Endodermal cell (in vitro differentiated cells): ENCODE results near the gene CHIT1. TPM values are rescaled to one million over a fixed set of nuclear protein-coding genes. Genes with fewer than 3 reads are reported as not detected.
A peak's percentile ranks its signal among the peaks of the same experiment; 100 is the strongest.

Experiments
- DNase-seq: peaks from one replicate; pipeline ENCODE4 v3.0.0-alpha.2; 2017
- H3K27ac ChIP-seq: 2 replicates; pipeline ENCODE4 v1.5.1; 2013; ENCODE audit warnings: mild to moderate bottlenecking, low read depth, low read length, moderate library complexity
- H3K27me3 ChIP-seq: 2 replicates; pipeline ENCODE4 v1.6.1; 2013; ENCODE audit warnings: mild to moderate bottlenecking, low read length, moderate library complexity; ENCODE audit not compliant: insufficient read depth, control insufficient read depth, poor library complexity, severe bottlenecking
- H3K36me3 ChIP-seq: 2 replicates; pipeline ENCODE4 v1.7.0; 2013; ENCODE audit warnings: mild to moderate bottlenecking, low read length, moderate library complexity; ENCODE audit not compliant: control insufficient read depth, insufficient read depth
- H3K4me1 ChIP-seq: one replicate; pipeline ENCODE4 v1.7.0; 2013; ENCODE audit warnings: low read length; ENCODE audit not compliant: control insufficient read depth, insufficient read depth
- H3K4me3 ChIP-seq: 2 replicates; pipeline ENCODE4 v1.5.1; 2013; ENCODE audit warnings: mild to moderate bottlenecking, low read length, moderate library complexity
- H3K9ac ChIP-seq: 2 replicates; pipeline ENCODE4 v1.6.1; 2013; ENCODE audit warnings: mild to moderate bottlenecking, low read length, moderate library complexity; ENCODE audit not compliant: poor library complexity, severe bottlenecking; ENCODE audit errors: extremely low read depth
- H3K9me3 ChIP-seq: 2 replicates; pipeline ENCODE4 v1.6.1; 2013; ENCODE audit warnings: mild to moderate bottlenecking, low read length, moderate library complexity; ENCODE audit not compliant: control insufficient read depth
- H3K27ac Mint-ChIP-seq: 2 replicates; pipeline ENCODE4 v1.8.0; 2020; ENCODE audit warnings: mixed read lengths
- H3K27me3 Mint-ChIP-seq: 2 replicates; pipeline ENCODE4 v1.8.0; 2021; ENCODE audit warnings: mild to moderate bottlenecking, mixed read lengths; ENCODE audit not compliant: insufficient read depth
- H3K36me3 Mint-ChIP-seq: 2 replicates; pipeline ENCODE4 v1.8.0; 2020; ENCODE audit warnings: low read depth, mixed read lengths
- H3K4me1 Mint-ChIP-seq: 2 replicates; pipeline ENCODE4 v1.8.0; 2020; ENCODE audit warnings: mixed read lengths
- H3K4me3 Mint-ChIP-seq: 2 replicates; pipeline ENCODE4 v1.8.0; 2020; ENCODE audit warnings: mild to moderate bottlenecking, moderate library complexity, mixed read lengths
- H3K9me3 Mint-ChIP-seq: 2 replicates; pipeline ENCODE4 v1.8.0; 2020; ENCODE audit warnings: mild to moderate bottlenecking, mixed read lengths
- WGBS, 2 experiments: methylation state at CpG; one replicate each; pipeline versions ENCODE4 v1.1.5 to v1.1.7; 2013; ENCODE audit warnings: missing lambda C conversion rate in 2 of 2, mixed read lengths in 1 of 2; ENCODE audit not compliant: insufficient coverage in 1 of 2, insufficient read length in 1 of 2; 5-methylcytosine and 5-hydroxymethylcytosine counted together
- total RNA-seq, 2 donors: library from RNA; stranded (reverse); fragmentation: NEBNext Ultra II Directional in 1 of 2; extraction: Animal tissue kit (Norgen Biotek cat#: 25700) in 1 of 2; gene quantifications; 2 replicates in 1 of 2; 3 replicates in 1 of 2; pipeline ENCODE4 v1.2.1, GENCODE V29; 2021
- TF ChIP-seq, protein P1 (sequence below): fragments of 200-600 bp; sonication (generic); conservative IDR thresholded peaks from 2 replicates; pipeline ENCODE4 v1.5.0; 2021; ENCODE audit warnings: antibody characterized with exemption, mild to moderate bottlenecking

Gene CHIT1
- total RNA-seq, 2 donors from 2014 or later, result 0.07 TPM; not detected in 1

DNA sequence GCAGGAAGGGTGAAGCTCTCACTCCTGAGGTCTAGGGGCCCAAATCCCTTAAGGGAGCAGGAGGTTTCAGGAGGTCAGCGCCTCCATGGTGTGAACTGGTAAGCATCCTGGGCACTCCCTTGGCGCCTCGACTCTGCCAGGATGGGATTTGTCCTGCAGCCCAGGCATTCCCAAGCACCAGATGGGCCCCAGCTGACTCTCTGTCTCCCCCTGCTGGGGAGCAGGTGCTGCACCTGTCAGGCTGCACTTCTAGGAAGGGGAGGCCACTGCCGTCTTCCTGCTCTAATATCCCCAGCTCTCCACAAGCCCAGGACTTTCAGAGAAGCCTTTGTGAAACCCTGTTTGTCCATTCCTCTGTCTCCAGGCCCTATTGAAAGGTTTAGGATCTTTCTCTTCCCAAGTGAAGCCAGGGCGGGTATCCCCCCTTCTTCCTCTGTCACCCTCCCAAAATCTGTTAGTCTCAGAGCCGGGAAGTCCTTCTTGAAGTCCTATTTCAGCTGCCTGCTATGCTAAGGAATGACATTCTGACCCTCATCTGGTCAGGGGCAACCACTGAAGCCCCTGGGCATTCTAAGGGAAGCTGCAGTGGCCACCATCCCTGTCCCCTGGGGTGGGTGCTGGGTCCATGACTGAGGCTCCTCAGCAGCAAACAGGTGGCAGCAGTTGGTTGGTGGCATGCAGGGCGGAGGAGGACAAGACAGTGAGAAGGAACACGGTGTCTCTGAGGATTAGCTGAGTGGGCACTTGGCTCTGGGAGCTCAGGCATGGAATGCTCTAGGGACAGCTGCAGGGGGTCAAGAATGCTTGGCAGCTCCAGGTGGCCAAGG, 57.1 kb downstream of the CHIT1 start:
- Histone ChIP-seq H3K9me3 (no peaks in the 10 kb centered on the region), H3K36me3 (no peaks in the 10 kb centered on the region), H3K27ac (no peak overlapping the region), H3K27me3 (no peaks in the 10 kb centered on the region), H3K9ac (no peak overlapping the region), H3K4me1 (peaks cover 5% of the 10 kb centered on the region), H3K4me3 (no peak overlapping the region)
- Mint-ChIP-seq H3K27me3 (no peaks in the 10 kb centered on the region), H3K4me1 (peaks cover 18% of the 10 kb centered on the region), H3K36me3 (no peaks in the 10 kb centered on the region), H3K4me3 (no peak overlapping the region), H3K27ac (no peak overlapping the region), H3K9me3 (no peaks in the 10 kb centered on the region)
- peak; percentile 95 for DNase-seq
- WGBS, 2 experiments, result 68 to 75% methylated on average over 6 to 8 of the region's 8 CpGs
- TF ChIP-seq, protein P1, sequence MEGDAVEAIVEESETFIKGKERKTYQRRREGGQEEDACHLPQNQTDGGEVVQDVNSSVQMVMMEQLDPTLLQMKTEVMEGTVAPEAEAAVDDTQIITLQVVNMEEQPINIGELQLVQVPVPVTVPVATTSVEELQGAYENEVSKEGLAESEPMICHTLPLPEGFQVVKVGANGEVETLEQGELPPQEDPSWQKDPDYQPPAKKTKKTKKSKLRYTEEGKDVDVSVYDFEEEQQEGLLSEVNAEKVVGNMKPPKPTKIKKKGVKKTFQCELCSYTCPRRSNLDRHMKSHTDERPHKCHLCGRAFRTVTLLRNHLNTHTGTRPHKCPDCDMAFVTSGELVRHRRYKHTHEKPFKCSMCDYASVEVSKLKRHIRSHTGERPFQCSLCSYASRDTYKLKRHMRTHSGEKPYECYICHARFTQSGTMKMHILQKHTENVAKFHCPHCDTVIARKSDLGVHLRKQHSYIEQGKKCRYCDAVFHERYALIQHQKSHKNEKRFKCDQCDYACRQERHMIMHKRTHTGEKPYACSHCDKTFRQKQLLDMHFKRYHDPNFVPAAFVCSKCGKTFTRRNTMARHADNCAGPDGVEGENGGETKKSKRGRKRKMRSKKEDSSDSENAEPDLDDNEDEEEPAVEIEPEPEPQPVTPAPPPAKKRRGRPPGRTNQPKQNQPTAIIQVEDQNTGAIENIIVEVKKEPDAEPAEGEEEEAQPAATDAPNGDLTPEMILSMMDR, result peak; percentile 98

DNA sequence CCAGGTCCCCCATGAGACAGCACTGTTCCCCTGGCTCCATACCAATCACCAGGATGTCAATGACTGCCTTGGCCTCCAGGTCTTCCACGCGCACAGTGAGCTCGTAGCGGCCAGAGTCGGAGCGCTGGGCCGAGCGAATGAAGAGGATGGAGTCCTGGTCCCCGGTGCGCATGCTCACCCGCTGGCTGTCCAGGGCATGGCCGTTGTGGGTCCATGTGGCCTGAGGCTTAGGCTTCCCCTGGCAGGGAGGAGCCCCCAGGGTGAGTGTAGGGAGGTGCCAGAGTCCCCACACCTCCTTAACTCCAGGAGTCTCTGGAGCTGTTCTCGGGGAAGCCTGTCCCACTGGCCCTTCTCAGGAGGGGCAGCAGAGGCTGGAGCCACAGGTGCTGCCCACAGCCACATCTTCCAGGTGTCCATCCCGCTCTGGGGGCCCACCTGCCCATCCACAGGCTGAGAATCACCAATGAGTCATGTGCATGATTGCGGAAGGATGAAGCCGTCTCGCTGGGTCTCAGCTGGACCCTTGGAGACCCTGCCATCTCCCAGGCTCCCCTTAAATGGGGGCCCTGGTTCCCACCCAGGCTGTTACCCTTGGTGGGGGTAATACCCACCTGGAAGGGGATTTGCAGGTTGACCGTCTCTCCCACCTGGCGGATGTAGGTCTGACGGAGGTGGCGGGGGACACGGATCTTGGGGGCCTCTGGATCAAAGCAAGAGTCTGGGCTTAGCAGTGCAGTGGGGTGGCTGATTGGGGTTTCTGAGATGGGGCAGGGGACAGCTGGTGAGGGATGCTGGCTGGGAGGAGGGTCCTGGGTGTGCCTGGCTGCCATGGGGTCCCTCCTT, 57.9 kb downstream of the CHIT1 start:
- no peak overlapping the region for H3K27ac ChIP-seq
- Mint-ChIP-seq H3K36me3 (no peaks in the 10 kb centered on the region), H3K4me1 (peaks cover 11% of the 10 kb centered on the region), H3K4me3 (no peak overlapping the region), H3K27ac (no peak overlapping the region), H3K9me3 (no peaks in the 10 kb centered on the region), H3K27me3 (no peaks in the 10 kb centered on the region)
- H3K4me1 ChIP-seq, result peaks cover 2% of the 10 kb centered on the region
- DNase-seq, result peak; percentile 41
- H3K4me3 ChIP-seq, result no peak overlapping the region
- no peak overlapping the region for H3K9ac ChIP-seq
- H3K27me3 ChIP-seq, result no peaks in the 10 kb centered on the region
- TF ChIP-seq, protein P1, result no peak
- H3K36me3 ChIP-seq, result no peaks in the 10 kb centered on the region
- no peaks in the 10 kb centered on the region for H3K9me3 ChIP-seq
- 95 to 96% methylated on average over 18 to 22 of the region's 22 CpGs for WGBS, 2 experiments

DNA sequence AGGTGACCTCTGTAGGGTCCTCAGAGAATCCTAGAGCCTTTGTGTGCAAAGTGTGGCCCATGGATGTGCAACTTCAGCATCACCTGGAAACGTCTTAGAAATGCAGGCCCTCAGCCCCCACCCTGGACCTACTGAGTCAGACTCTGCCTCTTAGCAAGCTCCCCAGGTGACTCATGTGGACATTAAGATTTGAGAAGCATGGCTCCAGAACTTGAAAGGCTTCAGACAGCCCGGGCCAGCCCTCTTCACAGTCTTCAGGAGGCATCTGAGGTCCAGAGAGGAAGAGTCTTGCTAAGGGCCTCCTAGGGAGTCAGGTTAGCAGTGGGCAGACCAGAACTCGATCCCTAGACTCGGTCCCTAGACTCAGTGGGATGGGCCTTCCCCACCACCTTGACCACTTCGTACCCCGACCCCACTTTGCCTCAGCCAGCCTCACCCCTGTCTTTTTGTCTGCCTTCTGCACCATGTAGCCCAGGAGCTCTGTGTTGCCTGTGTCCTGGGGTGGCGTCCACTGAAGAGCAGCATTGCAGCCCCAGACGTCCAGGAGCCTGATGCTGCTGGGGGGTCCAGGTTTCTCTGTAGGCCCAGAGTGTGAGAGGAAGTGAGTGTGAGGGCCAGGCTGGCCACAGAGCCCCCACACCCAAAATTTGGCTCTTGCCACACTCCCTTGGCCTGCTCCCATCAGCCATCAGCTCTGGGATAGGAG, 58.7 kb downstream of the CHIT1 start:
- no peaks in the 10 kb centered on the region for H3K9me3 Mint-ChIP-seq
- no peak overlapping the region for H3K4me3 Mint-ChIP-seq
- peaks cover under 1% of the 10 kb centered on the region for H3K27me3 Mint-ChIP-seq
- no peaks in the 10 kb centered on the region for H3K36me3 ChIP-seq
- TF ChIP-seq, protein P1, result no peak
- 90 to 91% methylated on average over 8 of the region's 8 CpGs for WGBS, 2 experiments
- H3K9me3 ChIP-seq, result no peaks in the 10 kb centered on the region
- H3K27ac ChIP-seq, result no peak overlapping the region
- no peak overlapping the region for H3K9ac ChIP-seq
- H3K36me3 Mint-ChIP-seq, result no peaks in the 10 kb centered on the region
- no peak overlapping the region for H3K27ac Mint-ChIP-seq
- H3K4me1 ChIP-seq, result peaks cover 2% of the 10 kb centered on the region
- no peak for DNase-seq
- no peak overlapping the region for H3K4me3 ChIP-seq
- no peaks in the 10 kb centered on the region for H3K27me3 ChIP-seq
- peaks cover 9% of the 10 kb centered on the region for H3K4me1 Mint-ChIP-seq
